ENCODE measurements around the gene IRF2BPL.

The IRF2BPL gene

GRCh38 chr14:77007183-77007974 is 21.1 kb downstream of the IRF2BPL start:
- Histone ChIP-seq H2BK15ac (replicated peaks; ENCODE audit: low read depth) (no peak overlapping the region), H3K36me3 (ENCODE audit: control insufficient read depth, insufficient read depth, low read length) (no peaks in the 10 kb centered on the region), H3K18ac (ENCODE audit: low read length) (no peak overlapping the region), H3K27me3 (ENCODE audit: insufficient read depth, low read length, poor library complexity) (no peaks in the 10 kb centered on the region), H4K5ac (ENCODE audit: low read length) (no peak overlapping the region), H3K79me2 (ENCODE audit: control insufficient read depth, insufficient read depth, low read length) (no peaks in the 10 kb centered on the region), H3K4me1 (ENCODE audit: control insufficient read depth, low read depth, low read length) (peaks cover 9% of the 10 kb centered on the region), H3K23ac (ENCODE audit: low read length) (no peak overlapping the region), H3K4me3 (ENCODE audit: low read length) (no peak overlapping the region), H3K56ac (ENCODE audit: low read length) (peak overlapping the region; percentile 25), H4K8ac (ENCODE audit: low read depth, low read length) (no peak overlapping the region), H2AK5ac (ENCODE audit: low read length) (no peak overlapping the region), H3K4me2 (ENCODE audit: low read length) (no peak overlapping the region), H3K4ac (ENCODE audit: low read depth, low read length) (no peak overlapping the region), H3K9ac (ENCODE audit: low read length) (no peak overlapping the region), H3K27ac (ENCODE audit: low read depth, low read length) (no peak overlapping the region), H2BK120ac (ENCODE audit: low read depth, low read length) (no peak overlapping the region), H2BK5ac (ENCODE audit: low read length) (no peak overlapping the region), H3K79me1 (ENCODE audit: low read length) (no peaks in the 10 kb centered on the region)
- no CpG with 5 or more reads among the region's 18 CpGs for WGBS (ENCODE audit: extremely low coverage, insufficient coverage, low lambda C conversion rate)
- DNase-seq, result no peak

- H3K4me1 ChIP-seq (ENCODE audit: control insufficient read depth, low read depth, low read length), result peaks cover 9% of the 10 kb centered on the region
- H3K79me1 ChIP-seq (ENCODE audit: low read length), result no peaks in the 10 kb centered on the region
- no peak overlapping the region for H4K5ac ChIP-seq (ENCODE audit: low read length)
- H3K4ac ChIP-seq (ENCODE audit: low read depth, low read length), result no peak overlapping the region
- no peak overlapping the region for H2BK5ac ChIP-seq (ENCODE audit: low read length)
- H3K27ac ChIP-seq (ENCODE audit: low read depth, low read length), result no peak overlapping the region
- H2BK120ac ChIP-seq (ENCODE audit: low read depth, low read length), result no peak overlapping the region
- no peaks in the 10 kb centered on the region for H3K79me2 ChIP-seq (ENCODE audit: control insufficient read depth, insufficient read depth, low read length)
- WGBS (ENCODE audit: extremely low coverage, insufficient coverage, low lambda C conversion rate), result no CpG with 5 or more reads among the region's 9 CpGs
- no peak overlapping the region for H2AK5ac ChIP-seq (ENCODE audit: low read length)
- H3K27me3 ChIP-seq (ENCODE audit: insufficient read depth, low read length, poor library complexity), result no peaks in the 10 kb centered on the region
- no peak overlapping the region for H3K9ac ChIP-seq (ENCODE audit: low read length)
- H3K4me2 ChIP-seq (ENCODE audit: low read length), result no peak overlapping the region
- no peaks in the 10 kb centered on the region for H3K36me3 ChIP-seq (ENCODE audit: control insufficient read depth, insufficient read depth, low read length)
- no peak overlapping the region for H3K18ac ChIP-seq (ENCODE audit: low read length)
- peak overlapping the region; percentile 32 for H3K56ac ChIP-seq (ENCODE audit: low read length)
- no peak overlapping the region for H3K4me3 ChIP-seq (ENCODE audit: low read length)
- DNase-seq, result no peak
- H2BK15ac ChIP-seq (replicated peaks; ENCODE audit: low read depth), result no peak overlapping the region
- H4K8ac ChIP-seq (ENCODE audit: low read depth, low read length), result no peak overlapping the region
- no peak overlapping the region for H3K23ac ChIP-seq (ENCODE audit: low read length)
Measured at GRCh38 chr14:77006132-77006531, 22.4 kb downstream of the IRF2BPL start.

GRCh38 chr14:77005559-77005958 is 22.9 kb downstream of the IRF2BPL start:
- H4K5ac ChIP-seq (ENCODE audit: low read length), result no peak overlapping the region
- no peaks in the 10 kb centered on the region for H3K79me2 ChIP-seq (ENCODE audit: control insufficient read depth, insufficient read depth, low read length)
- no peak overlapping the region for H3K23ac ChIP-seq (ENCODE audit: low read length)
- H3K18ac ChIP-seq (ENCODE audit: low read length), result no peak overlapping the region
- no peak overlapping the region for H3K9ac ChIP-seq (ENCODE audit: low read length)
- H3K4ac ChIP-seq (ENCODE audit: low read depth, low read length), result no peak overlapping the region
- no peaks in the 10 kb centered on the region for H3K27me3 ChIP-seq (ENCODE audit: insufficient read depth, low read length, poor library complexity)
- no peaks in the 10 kb centered on the region for H3K36me3 ChIP-seq (ENCODE audit: control insufficient read depth, insufficient read depth, low read length)
- H3K4me2 ChIP-seq (ENCODE audit: low read length), result no peak overlapping the region
- no peak overlapping the region for H3K56ac ChIP-seq (ENCODE audit: low read length)
- H3K4me1 ChIP-seq (ENCODE audit: control insufficient read depth, low read depth, low read length), result peaks cover 9% of the 10 kb centered on the region
- no CpG with 5 or more reads among the region's 3 CpGs for WGBS (ENCODE audit: extremely low coverage, insufficient coverage, low lambda C conversion rate)
- H2BK15ac ChIP-seq (replicated peaks; ENCODE audit: low read depth), result no peak overlapping the region
- no peak overlapping the region for H2BK120ac ChIP-seq (ENCODE audit: low read depth, low read length)
- DNase-seq, result no peak
- no peak overlapping the region for H2BK5ac ChIP-seq (ENCODE audit: low read length)
- H3K4me3 ChIP-seq (ENCODE audit: low read length), result no peak overlapping the region
- H2AK5ac ChIP-seq (ENCODE audit: low read length), result no peak overlapping the region
- H3K79me1 ChIP-seq (ENCODE audit: low read length), result no peaks in the 10 kb centered on the region
- no peak overlapping the region for H3K27ac ChIP-seq (ENCODE audit: low read depth, low read length)
- no peak overlapping the region for H4K8ac ChIP-seq (ENCODE audit: low read depth, low read length)

GRCh38 chr14:77004711-77005460 is 23.6 kb downstream of the IRF2BPL start:
- Histone ChIP-seq H3K36me3 (ENCODE audit: control insufficient read depth, insufficient read depth, low read length) (no peaks in the 10 kb centered on the region), H3K27me3 (ENCODE audit: insufficient read depth, low read length, poor library complexity) (no peaks in the 10 kb centered on the region), H3K27ac (ENCODE audit: low read depth, low read length) (no peak overlapping the region), H2BK5ac (ENCODE audit: low read length) (no peak overlapping the region), H3K79me1 (ENCODE audit: low read length) (no peaks in the 10 kb centered on the region), H3K18ac (ENCODE audit: low read length) (no peak overlapping the region), H3K4me3 (ENCODE audit: low read length) (no peak overlapping the region), H2AK5ac (ENCODE audit: low read length) (peak overlapping the region; percentile 34), H3K4me2 (ENCODE audit: low read length) (no peak overlapping the region), H2BK15ac (replicated peaks; ENCODE audit: low read depth) (no peak overlapping the region), H3K23ac (ENCODE audit: low read length) (no peak overlapping the region), H4K5ac (ENCODE audit: low read length) (no peak overlapping the region), H3K56ac (ENCODE audit: low read length) (peak overlapping the region; percentile 25), H3K9ac (ENCODE audit: low read length) (no peak overlapping the region), H3K4me1 (ENCODE audit: control insufficient read depth, low read depth, low read length) (peaks cover 9% of the 10 kb centered on the region), H3K79me2 (ENCODE audit: control insufficient read depth, insufficient read depth, low read length) (no peaks in the 10 kb centered on the region), H3K4ac (ENCODE audit: low read depth, low read length) (no peak overlapping the region), H2BK120ac (ENCODE audit: low read depth, low read length) (no peak overlapping the region), H4K8ac (ENCODE audit: low read depth, low read length) (no peak overlapping the region)
- no CpG with 5 or more reads among the region's 9 CpGs for WGBS (ENCODE audit: extremely low coverage, insufficient coverage, low lambda C conversion rate)
- DNase-seq, result no peak

GRCh38 chr14:77003960-77004710 is 24.4 kb downstream of the IRF2BPL start:
- H3K27me3 ChIP-seq (ENCODE audit: insufficient read depth, low read length, poor library complexity), result no peaks in the 10 kb centered on the region
- no peak overlapping the region for H3K18ac ChIP-seq (ENCODE audit: low read length)
- H4K8ac ChIP-seq (ENCODE audit: low read depth, low read length), result no peak overlapping the region
- no peak overlapping the region for H4K5ac ChIP-seq (ENCODE audit: low read length)
- WGBS (ENCODE audit: extremely low coverage, insufficient coverage, low lambda C conversion rate), result no CpG with 5 or more reads among the region's 5 CpGs
- no peak overlapping the region for H3K56ac ChIP-seq (ENCODE audit: low read length)
- H3K79me2 ChIP-seq (ENCODE audit: control insufficient read depth, insufficient read depth, low read length), result no peaks in the 10 kb centered on the region
- DNase-seq, result no peak
- peak overlapping the region; percentile 75 for H2AK5ac ChIP-seq (ENCODE audit: low read length)
- H2BK120ac ChIP-seq (ENCODE audit: low read depth, low read length), result no peak overlapping the region
- H3K36me3 ChIP-seq (ENCODE audit: control insufficient read depth, insufficient read depth, low read length), result no peaks in the 10 kb centered on the region
- no peak overlapping the region for H3K4me3 ChIP-seq (ENCODE audit: low read length)
- no peak overlapping the region for H3K4ac ChIP-seq (ENCODE audit: low read depth, low read length)
- H3K27ac ChIP-seq (ENCODE audit: low read depth, low read length), result no peak overlapping the region
- H3K79me1 ChIP-seq (ENCODE audit: low read length), result no peaks in the 10 kb centered on the region
- no peak overlapping the region for H2BK15ac ChIP-seq (replicated peaks; ENCODE audit: low read depth)
- peaks cover 9% of the 10 kb centered on the region for H3K4me1 ChIP-seq (ENCODE audit: control insufficient read depth, low read depth, low read length)
- no peak overlapping the region for H3K4me2 ChIP-seq (ENCODE audit: low read length)
- no peak overlapping the region for H3K23ac ChIP-seq (ENCODE audit: low read length)
- H3K9ac ChIP-seq (ENCODE audit: low read length), result no peak overlapping the region
- H2BK5ac ChIP-seq (ENCODE audit: low read length), result no peak overlapping the region

All from mesendoderm (in vitro differentiated cells).